GM12865 (cell line): ENCODE results near the gene TREM2.
A peak's percentile ranks its signal among the peaks of the same experiment; 100 is the strongest.

Source experiments
- DNase-seq: peaks from one replicate; pipeline ENCODE4 v3.0.0; 2010; ENCODE audit warnings: low read depth
- H3K4me3 ChIP-seq: 2 replicates; pipeline ENCODE4 v1.5.1; 2011; ENCODE audit warnings: mild to moderate bottlenecking, low read depth, low read length, control low read depth
- CTCF ChIP-seq: IDR thresholded peaks from 2 replicates; pipeline ENCODE4 v1.5.1; 2011; ENCODE audit warnings: low read length, control low read depth, low read depth, inconsistent platforms; ENCODE audit not compliant: insufficient read depth; ENCODE audit errors: missing control alignments

Gene TREM2

GRCh38 chr6:41162687-41163418 is at the start of gene TREM2:
Gene TREM2, minus strand, starts transcription at chr6:41163116. Its CDS starts 34 bp downstream, at chr6:41163082.
- no peak within 1 kb of the TSS for H3K4me3 ChIP-seq
- TF ChIP-seq CTCF = no peak
- DNase-seq = no peak

- no peak overlapping the region for H3K4me3 ChIP-seq
- no peak for DNase-seq
- TF ChIP-seq CTCF = no peak
Observed at GRCh38 chr6:41209547-41210320, 46.8 kb upstream of the TREM2 start.

- no peak for TF ChIP-seq CTCF
- peak; percentile 44 for DNase-seq
- H3K4me3 ChIP-seq = no peak overlapping the region
Observed at GRCh38 chr6:41208439-41209106, 45.7 kb upstream of the TREM2 start.

- TF ChIP-seq CTCF = no peak
- no peak for DNase-seq
Observed at GRCh38 chr6:41204156-41204555, 41.2 kb upstream of the TREM2 start.

GRCh38 chr6:41201764-41202173 is 38.9 kb upstream of the TREM2 start:
- no peak overlapping the region for H3K4me3 ChIP-seq
- TF ChIP-seq CTCF = no peak
- no peak for DNase-seq

More at GRCh38 chr6:41204156-41204555, 41.2 kb upstream of the TREM2 start:
- H3K4me3 ChIP-seq = no peak overlapping the region

- TF ChIP-seq CTCF = no peak
- peak; percentile 59 for DNase-seq
- H3K4me3 ChIP-seq = peak within 1 kb of the TSS; percentile 58
Observed at GRCh38 chr6:41200901-41201763, 38.2 kb upstream of the TREM2 start, which contains the start of gene TREML2. Gene TREML2, minus strand, starts transcription at chr6:41201149. Its CDS starts 141 bp downstream, at chr6:41201008.
